SK-N-MC (cell line): ENCODE measurements around the gene SIL1.

Experiments used
- EZH2 ChIP-seq: fragments of 200-600 bp; sonication (generic); IDR thresholded peaks from one replicate; pipeline ENCODE4 v1.6.1; 2017; ENCODE audit warnings: antibody characterized with exemption
- POLR2AphosphoS5 ChIP-seq: IDR thresholded peaks from 2 replicates; pipeline ENCODE4 v1.6.1; 2012; ENCODE audit warnings: mild to moderate bottlenecking, low read depth, low read length, borderline replicate concordance

GRCh38 chr5:139199321-139199720, 1.2 kb upstream of the SIL1 start:
- no peak for TF ChIP-seq EZH2
- TF ChIP-seq POLR2AphosphoS5, result no peak
